H9 (cell line): ENCODE measurements around the gene OR52A5. TPM values are rescaled to one million over a fixed set of nuclear protein-coding genes. Genes with fewer than 3 reads are reported as not detected.

ENCODE experiments used
- DNase-seq: peaks from one replicate; pipeline ENCODE4 v3.0.0-alpha.2; 2017
- H2AFZ ChIP-seq: one replicate; pipeline ENCODE4 v1.6.1; 2013; ENCODE audit warnings: mild to moderate bottlenecking, low read length, control low read depth, moderate library complexity
- H2AK5ac ChIP-seq: 2 replicates; pipeline ENCODE4 v1.6.1; 2013; ENCODE audit warnings: low read length, control low read depth, mixed read lengths; ENCODE audit not compliant: insufficient read length
- H2BK120ac ChIP-seq: one replicate; pipeline ENCODE4 v1.6.1; 2013; ENCODE audit warnings: low read depth, mild to moderate bottlenecking, low read length, control low read depth, inconsistent platforms; ENCODE audit not compliant: poor library complexity, severe bottlenecking
- H2BK12ac ChIP-seq: 2 replicates; pipeline ENCODE4 v1.6.1; 2013; ENCODE audit warnings: low read length, control low read depth, mixed read lengths, low read depth; ENCODE audit not compliant: insufficient read length
- H2BK15ac ChIP-seq: 2 replicates; pipeline ENCODE4 v1.6.1; 2013; ENCODE audit warnings: low read depth, low read length, control low read depth
- H2BK20ac ChIP-seq: one replicate; pipeline ENCODE4 v1.6.1; 2013; ENCODE audit warnings: low read depth, mild to moderate bottlenecking, low read length, control low read depth, inconsistent platforms; ENCODE audit not compliant: poor library complexity, severe bottlenecking
- H2BK5ac ChIP-seq: 2 replicates; pipeline ENCODE4 v1.6.1; 2013; ENCODE audit warnings: low read length, control low read depth, mixed read lengths; ENCODE audit not compliant: insufficient read length
- H3K14ac ChIP-seq: 2 replicates; pipeline ENCODE4 v1.6.1; 2013; ENCODE audit warnings: low read length, control low read depth; ENCODE audit not compliant: insufficient read depth
- H3K18ac ChIP-seq: 2 replicates; pipeline ENCODE4 v1.6.1; 2013; ENCODE audit warnings: low read depth, mild to moderate bottlenecking, mixed read lengths, low read length, control low read depth; ENCODE audit not compliant: insufficient read length
- H3K23ac ChIP-seq: 2 replicates; pipeline ENCODE4 v1.6.1; 2013; ENCODE audit warnings: low read length, control low read depth, mixed read lengths, low read depth; ENCODE audit not compliant: insufficient read length
- H3K23me2 ChIP-seq: 2 replicates; pipeline ENCODE4 v1.6.1; 2013; ENCODE audit warnings: low read depth, mild to moderate bottlenecking, mixed read lengths, low read length, control low read depth; ENCODE audit not compliant: insufficient read length, poor library complexity, severe bottlenecking
- H3K27ac ChIP-seq: 2 replicates; pipeline ENCODE4 v1.5.1; 2013; ENCODE audit warnings: low read length, control low read depth, mixed read lengths, low read depth; ENCODE audit not compliant: insufficient read length
- H3K27me3 ChIP-seq: 2 replicates; pipeline ENCODE4 v1.6.1; 2013; ENCODE audit warnings: low read length, control low read depth, inconsistent platforms; ENCODE audit not compliant: insufficient read depth
- H3K4ac ChIP-seq: 2 replicates; pipeline ENCODE4 v1.6.1; 2013; ENCODE audit warnings: low read depth, mild to moderate bottlenecking, control low read depth, inconsistent platforms, low read length, moderate library complexity
- H3K4me1 ChIP-seq: 2 replicates; pipeline ENCODE4 v1.6.1; 2013; ENCODE audit warnings: low read length, control low read depth, inconsistent platforms; ENCODE audit not compliant: insufficient read depth
- H3K4me2 ChIP-seq: 2 replicates; pipeline ENCODE4 v1.6.1; 2013; ENCODE audit warnings: low read length, control low read depth, mixed read lengths; ENCODE audit not compliant: insufficient read length, insufficient read depth
- H3K56ac ChIP-seq: 2 replicates; pipeline ENCODE4 v1.6.1; 2013; ENCODE audit warnings: low read depth, mild to moderate bottlenecking, mixed read lengths, low read length, control low read depth; ENCODE audit not compliant: insufficient read length
- H3K79me1 ChIP-seq: 2 replicates; pipeline ENCODE4 v1.6.1; 2013; ENCODE audit warnings: low read depth, mild to moderate bottlenecking, moderate library complexity, low read length, control low read depth, inconsistent platforms; ENCODE audit not compliant: insufficient read depth, poor library complexity, severe bottlenecking
- H3K79me2 ChIP-seq: 2 replicates; pipeline ENCODE4 v1.6.1; 2013; ENCODE audit warnings: low read length, control low read depth, inconsistent platforms; ENCODE audit not compliant: insufficient read depth
- H3K9ac ChIP-seq: 2 replicates; pipeline ENCODE4 v1.6.1; 2013; ENCODE audit warnings: low read length, control low read depth, mixed read lengths; ENCODE audit not compliant: insufficient read length; ENCODE audit errors: extremely low read depth
- H3K9me3 ChIP-seq: one replicate; pipeline ENCODE4 v1.6.1; 2013; ENCODE audit warnings: low read depth, low read length, inconsistent platforms; ENCODE audit not compliant: control insufficient read depth
- H3T11ph ChIP-seq: one replicate; pipeline ENCODE4 v1.6.1; 2013; ENCODE audit warnings: mild to moderate bottlenecking, low read length, control low read depth, inconsistent platforms
- H4K20me1 ChIP-seq: one replicate; pipeline ENCODE4 v1.6.1; 2013; ENCODE audit not compliant: control insufficient read depth, insufficient read length, insufficient read depth
- H4K5ac ChIP-seq: 2 replicates; pipeline ENCODE4 v1.6.1; 2013; ENCODE audit warnings: low read depth, mild to moderate bottlenecking, mixed read lengths, low read length, control low read depth; ENCODE audit not compliant: insufficient read length
- H4K8ac ChIP-seq: replicated peaks from 2 replicates; pipeline ENCODE4 v1.6.1; 2013; ENCODE audit warnings: low read length, control low read depth, mixed read lengths, low read depth; ENCODE audit not compliant: insufficient read length
- H4K91ac ChIP-seq: 2 replicates; pipeline ENCODE4 v1.6.1; 2013; ENCODE audit warnings: low read depth, mild to moderate bottlenecking, moderate library complexity, mixed read lengths, low read length, control low read depth; ENCODE audit not compliant: insufficient read length
- H3K27ac Mint-ChIP-seq, 3 experiments: 2 replicates in 2 of 3; 3 replicates in 1 of 3; pipeline ENCODE4 v1.8.0; 2020 to 2021; ENCODE audit warnings: mixed read lengths in 3 of 3, mild to moderate bottlenecking in 1 of 3, moderate library complexity in 1 of 3
- H3K27me3 Mint-ChIP-seq: 2 replicates; pipeline ENCODE4 v1.8.0; 2021; ENCODE audit warnings: low read depth, mild to moderate bottlenecking, moderate library complexity, mixed read lengths
- H3K36me3 Mint-ChIP-seq, 3 experiments: 2 replicates in 2 of 3; 3 replicates in 1 of 3; pipeline ENCODE4 v1.8.0; 2020 to 2021; ENCODE audit warnings: low read depth in 3 of 3, mixed read lengths in 3 of 3; ENCODE audit not compliant: insufficient read depth in 1 of 3
- H3K4me1 Mint-ChIP-seq, 2 experiments: 2 replicates each; pipeline ENCODE4 v1.8.0; 2020; ENCODE audit warnings: mixed read lengths in 2 of 2
- H3K4me3 Mint-ChIP-seq, 2 experiments: 2 replicates in 1 of 2; 3 replicates in 1 of 2; pipeline ENCODE4 v1.8.0; 2020 to 2021; ENCODE audit warnings: mild to moderate bottlenecking in 2 of 2, mixed read lengths in 2 of 2, moderate library complexity in 1 of 2
- H3K9me3 Mint-ChIP-seq, 2 experiments: 2 replicates in 1 of 2; 3 replicates in 1 of 2; pipeline ENCODE4 v1.8.0; 2020; ENCODE audit warnings: mild to moderate bottlenecking in 2 of 2, mixed read lengths in 2 of 2, moderate library complexity in 1 of 2
- WGBS: extraction: QIAGEN DNeasy Blood & Tissue Kit; methylation state at CpG from one replicate; pipeline ENCODE4 v1.1.7; 2013; ENCODE audit warnings: missing lambda C conversion rate, low lambda C conversion rate, mixed read lengths; ENCODE audit not compliant: insufficient read length; ENCODE audit errors: extremely low coverage; 5-methylcytosine and 5-hydroxymethylcytosine counted together
- total RNA-seq: library from RNA; stranded (reverse); gene quantifications from 2 replicates; pipeline ENCODE4 v1.2.1, GENCODE V29; 2021
- TF ChIP-seq, protein P1 (sequence below): fragments of 200-600 bp; sonication (generic); conservative IDR thresholded peaks from 3 replicates; pipeline ENCODE4 v1.8.0; 2021; ENCODE audit warnings: antibody characterized with exemption, mild to moderate bottlenecking

Gene OR52A5
- total RNA-seq, 1 experiment from 2014 or later, result not detected

- no peak overlapping the region for H3K27ac Mint-ChIP-seq
Observed at GRCh38 chr11:5107285-5107684, 30.9 kb downstream of the OR52A5 start.

More at GRCh38 chr11:5107285-5107684, 30.9 kb downstream of the OR52A5 start:
- no peak for DNase-seq
- no peaks in the 10 kb centered on the region for H3K9me3 ChIP-seq
- H3K14ac ChIP-seq, result no peak overlapping the region
- H3K79me2 ChIP-seq, result no peaks in the 10 kb centered on the region
- H4K20me1 ChIP-seq, result no peaks in the 10 kb centered on the region
- no peak overlapping the region for H3K23ac ChIP-seq
- H3K23me2 ChIP-seq, result no peaks in the 10 kb centered on the region
- Mint-ChIP-seq H3K9me3 (no peaks in the 10 kb centered on the region), H3K4me1 (0 out of 4 replicates have a peak, but pooled peaks cover 0 to 4% of the 10 kb centered on the region in 2 experiments), H3K27me3 (no peaks in the 10 kb centered on the region), H3K4me3 (no peak overlapping the region), H3K36me3 (no peaks in the 10 kb centered on the region)
- no peak overlapping the region for H3T11ph ChIP-seq
- WGBS, result no CpG with 5 or more reads among the region's 3 CpGs
- no peak overlapping the region for H2BK20ac ChIP-seq
- H2BK12ac ChIP-seq, result no peak overlapping the region
- H2BK120ac ChIP-seq, result no peak overlapping the region
- no peak overlapping the region for H2BK15ac ChIP-seq
- H3K4me2 ChIP-seq, result no peak overlapping the region
- H2BK5ac ChIP-seq, result no peak overlapping the region
- H2AFZ ChIP-seq, result no peak overlapping the region
- H3K79me1 ChIP-seq, result no peaks in the 10 kb centered on the region
- H3K4me1 ChIP-seq, result no peaks in the 10 kb centered on the region; the same call in 1 of the 2 replicates
- H4K8ac ChIP-seq, result no peak overlapping the region
- no peak overlapping the region for H3K18ac ChIP-seq
- no peak overlapping the region for H3K56ac ChIP-seq
- H4K5ac ChIP-seq, result no peak overlapping the region
- no peak overlapping the region for H3K9ac ChIP-seq
- H3K27ac ChIP-seq, result no peak overlapping the region
- TF ChIP-seq, protein P1, sequence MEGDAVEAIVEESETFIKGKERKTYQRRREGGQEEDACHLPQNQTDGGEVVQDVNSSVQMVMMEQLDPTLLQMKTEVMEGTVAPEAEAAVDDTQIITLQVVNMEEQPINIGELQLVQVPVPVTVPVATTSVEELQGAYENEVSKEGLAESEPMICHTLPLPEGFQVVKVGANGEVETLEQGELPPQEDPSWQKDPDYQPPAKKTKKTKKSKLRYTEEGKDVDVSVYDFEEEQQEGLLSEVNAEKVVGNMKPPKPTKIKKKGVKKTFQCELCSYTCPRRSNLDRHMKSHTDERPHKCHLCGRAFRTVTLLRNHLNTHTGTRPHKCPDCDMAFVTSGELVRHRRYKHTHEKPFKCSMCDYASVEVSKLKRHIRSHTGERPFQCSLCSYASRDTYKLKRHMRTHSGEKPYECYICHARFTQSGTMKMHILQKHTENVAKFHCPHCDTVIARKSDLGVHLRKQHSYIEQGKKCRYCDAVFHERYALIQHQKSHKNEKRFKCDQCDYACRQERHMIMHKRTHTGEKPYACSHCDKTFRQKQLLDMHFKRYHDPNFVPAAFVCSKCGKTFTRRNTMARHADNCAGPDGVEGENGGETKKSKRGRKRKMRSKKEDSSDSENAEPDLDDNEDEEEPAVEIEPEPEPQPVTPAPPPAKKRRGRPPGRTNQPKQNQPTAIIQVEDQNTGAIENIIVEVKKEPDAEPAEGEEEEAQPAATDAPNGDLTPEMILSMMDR, result no peak
- H3K4ac ChIP-seq, result no peak overlapping the region
- no peak overlapping the region for H2AK5ac ChIP-seq
- no peaks in the 10 kb centered on the region for H3K27me3 ChIP-seq
- no peak overlapping the region for H4K91ac ChIP-seq
